ENCODE results near the gene CDHR1.

GRCh38 chr10:84263716-84264115 is 69.4 kb downstream of the CDHR1 start:
- TF ChIP-seq CTCF (IDR thresholded peaks at IDR 0.05) = no peak
- no peak for TF ChIP-seq POLR2A (IDR thresholded peaks at IDR 0.05)

All from heart left ventricle (tissue), 13 donors.